Measurements from ENCODE around the gene IFIT1B.

Gene IFIT1B

GRCh38 chr10:89414879-89415821 lies 37.3 kb downstream of the IFIT1B start (continued):
- TF ChIP-seq ZNF280D (tag by site-specific recombination; IDR thresholded peaks at IDR 0.05) = no peak
- TF ChIP-seq ZBTB6 (tag by site-specific recombination; IDR thresholded peaks at IDR 0.05) = no peak
- no peak for TF ChIP-seq ZNF623 (tag by site-specific recombination; IDR thresholded peaks at IDR 0.05)
- TF ChIP-seq, protein P1, sequence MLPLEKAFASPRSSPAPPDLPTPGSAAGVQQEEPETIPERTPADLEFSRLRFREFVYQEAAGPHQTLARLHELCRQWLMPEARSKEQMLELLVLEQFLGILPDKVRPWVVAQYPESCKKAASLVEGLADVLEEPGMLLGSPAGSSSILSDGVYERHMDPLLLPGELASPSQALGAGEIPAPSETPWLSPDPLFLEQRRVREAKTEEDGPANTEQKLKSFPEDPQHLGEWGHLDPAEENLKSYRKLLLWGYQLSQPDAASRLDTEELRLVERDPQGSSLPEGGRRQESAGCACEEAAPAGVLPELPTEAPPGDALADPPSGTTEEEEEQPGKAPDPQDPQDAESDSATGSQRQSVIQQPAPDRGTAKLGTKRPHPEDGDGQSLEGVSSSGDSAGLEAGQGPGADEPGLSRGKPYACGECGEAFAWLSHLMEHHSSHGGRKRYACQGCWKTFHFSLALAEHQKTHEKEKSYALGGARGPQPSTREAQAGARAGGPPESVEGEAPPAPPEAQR (tag by site-specific recombination; IDR thresholded peaks at IDR 0.05) = no peak
- no peak for TF ChIP-seq WT1 (tag by site-specific recombination; IDR thresholded peaks at IDR 0.05)
- TF ChIP-seq GLI4 (tag by site-specific recombination; IDR thresholded peaks at IDR 0.05) = no peak
- TF ChIP-seq ZNF654 (tag by site-specific recombination; IDR thresholded peaks at IDR 0.05; ENCODE audit: low read depth) = no peak
- no peak for TF ChIP-seq ZNF658 (tag by site-specific recombination; IDR thresholded peaks at IDR 0.05)
- TF ChIP-seq ZNF629 (tag by site-specific recombination; IDR thresholded peaks at IDR 0.05) = no peak
- no peak for TF ChIP-seq ZNF140 (tag by site-specific recombination; IDR thresholded peaks at IDR 0.05)
- no peak for TF ChIP-seq ZNF114 (tag by site-specific recombination; IDR thresholded peaks at IDR 0.05)
- TF ChIP-seq INSM2 (tag by site-specific recombination; IDR thresholded peaks at IDR 0.05) = peak; percentile 38; the same call in 1 of the 2 replicates
- no peak for TF ChIP-seq ZNF214 (tag by site-specific recombination; IDR thresholded peaks at IDR 0.05; ENCODE audit: borderline replicate concordance)
- peak; percentile 54; the same call in 1 of the 2 replicates for TF ChIP-seq HIC1 (tag by site-specific recombination; IDR thresholded peaks at IDR 0.05)
- no peak for TF ChIP-seq ZNF830 (tag by site-specific recombination; IDR thresholded peaks at IDR 0.05; ENCODE audit: low read depth)
- peak; percentile 47 for TF ChIP-seq ZEB2 (tag by site-specific recombination; IDR thresholded peaks at IDR 0.05)
- TF ChIP-seq TRIM28 (IDR thresholded peaks at IDR 0.05; ENCODE audit: borderline replicate concordance, low read length) = no peak
- TF ChIP-seq, protein P2, sequence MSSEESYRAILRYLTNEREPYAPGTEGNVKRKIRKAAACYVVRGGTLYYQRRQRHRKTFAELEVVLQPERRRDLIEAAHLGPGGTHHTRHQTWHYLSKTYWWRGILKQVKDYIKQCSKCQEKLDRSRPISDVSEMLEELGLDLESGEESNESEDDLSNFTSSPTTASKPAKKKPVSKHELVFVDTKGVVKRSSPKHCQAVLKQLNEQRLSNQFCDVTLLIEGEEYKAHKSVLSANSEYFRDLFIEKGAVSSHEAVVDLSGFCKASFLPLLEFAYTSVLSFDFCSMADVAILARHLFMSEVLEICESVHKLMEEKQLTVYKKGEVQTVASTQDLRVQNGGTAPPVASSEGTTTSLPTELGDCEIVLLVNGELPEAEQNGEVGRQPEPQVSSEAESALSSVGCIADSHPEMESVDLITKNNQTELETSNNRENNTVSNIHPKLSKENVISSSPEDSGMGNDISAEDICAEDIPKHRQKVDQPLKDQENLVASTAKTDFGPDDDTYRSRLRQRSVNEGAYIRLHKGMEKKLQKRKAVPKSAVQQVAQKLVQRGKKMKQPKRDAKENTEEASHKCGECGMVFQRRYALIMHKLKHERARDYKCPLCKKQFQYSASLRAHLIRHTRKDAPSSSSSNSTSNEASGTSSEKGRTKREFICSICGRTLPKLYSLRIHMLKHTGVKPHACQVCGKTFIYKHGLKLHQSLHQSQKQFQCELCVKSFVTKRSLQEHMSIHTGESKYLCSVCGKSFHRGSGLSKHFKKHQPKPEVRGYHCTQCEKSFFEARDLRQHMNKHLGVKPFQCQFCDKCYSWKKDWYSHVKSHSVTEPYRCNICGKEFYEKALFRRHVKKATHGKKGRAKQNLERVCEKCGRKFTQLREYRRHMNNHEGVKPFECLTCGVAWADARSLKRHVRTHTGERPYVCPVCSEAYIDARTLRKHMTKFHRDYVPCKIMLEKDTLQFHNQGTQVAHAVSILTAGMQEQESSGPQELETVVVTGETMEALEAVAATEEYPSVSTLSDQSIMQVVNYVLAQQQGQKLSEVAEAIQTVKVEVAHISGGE (tag by site-specific recombination; conservative IDR thresholded peaks at IDR 0.05; ENCODE audit: low read depth) = peak; percentile 7; the same call in 1 of the 2 replicates
- TF ChIP-seq, protein P3, sequence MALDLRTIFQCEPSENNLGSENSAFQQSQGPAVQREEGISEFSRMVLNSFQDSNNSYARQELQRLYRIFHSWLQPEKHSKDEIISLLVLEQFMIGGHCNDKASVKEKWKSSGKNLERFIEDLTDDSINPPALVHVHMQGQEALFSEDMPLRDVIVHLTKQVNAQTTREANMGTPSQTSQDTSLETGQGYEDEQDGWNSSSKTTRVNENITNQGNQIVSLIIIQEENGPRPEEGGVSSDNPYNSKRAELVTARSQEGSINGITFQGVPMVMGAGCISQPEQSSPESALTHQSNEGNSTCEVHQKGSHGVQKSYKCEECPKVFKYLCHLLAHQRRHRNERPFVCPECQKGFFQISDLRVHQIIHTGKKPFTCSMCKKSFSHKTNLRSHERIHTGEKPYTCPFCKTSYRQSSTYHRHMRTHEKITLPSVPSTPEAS (tag by site-specific recombination; IDR thresholded peaks at IDR 0.05) = no peak
- TF ChIP-seq ZNF155 (tag by site-specific recombination; IDR thresholded peaks at IDR 0.05) = no peak
- no peak for TF ChIP-seq ZNF704 (tag by site-specific recombination; IDR thresholded peaks at IDR 0.05)
- TF ChIP-seq ZNF274 (IDR thresholded peaks at IDR 0.05; ENCODE audit: low read length) = no peak
- TF ChIP-seq ZNF274 (tag by site-specific recombination; IDR thresholded peaks at IDR 0.05; ENCODE audit: borderline replicate concordance) = no peak
